ENCODE results near the gene CLDN11. TPM values are rescaled to one million over a fixed set of nuclear protein-coding genes. Genes with fewer than 3 reads are reported as not detected.

CLDN11 gene
- total and polyA plus RNA-seq, 7 donors = 1.3 to 3.0 (median 2.0) TPM

GRCh38 chr3:170482199-170482598 is 63.5 kb downstream of the CLDN11 start:
- no peaks in the 10 kb centered on the region for H3K4me1 ChIP-seq
- no peak for TF ChIP-seq CTCF (IDR thresholded peaks at IDR 0.05)
- ATAC-seq (no peak), DNase-seq (no peak)
- no peaks in the 10 kb centered on the region for H3K27me3 ChIP-seq (ENCODE audit: insufficient read depth in 3 of 3, low read length in 2 of 3)
- no peak overlapping the region for H3K4me3 ChIP-seq
- 42 to 60% (median 52%) methylated on average over 4 of the region's 4 CpGs for WGBS, 3 donors
- no peaks in the 10 kb centered on the region for H3K9me3 ChIP-seq
- no peaks in the 10 kb centered on the region for H3K36me3 ChIP-seq (ENCODE audit: insufficient read depth in 1 of 2, low read depth in 1 of 2)
- H3K27ac ChIP-seq = no peak overlapping the region
- intact Hi-C loops (cut with DNase I) = no loop called here

GRCh38 chr3:170483485-170484262 is 65.0 kb downstream of the CLDN11 start:
- WGBS, 3 donors = 64 to 68% (median 68%) methylated on average over 5 of the region's 5 CpGs
- no peak for DNase-seq
- no peak for ATAC-seq
- Histone ChIP-seq H3K4me3 (no peak overlapping the region), H3K36me3 (ENCODE audit: insufficient read depth in 1 of 2, low read depth in 1 of 2) (no peaks in the 10 kb centered on the region), H3K4me1 (no peaks in the 10 kb centered on the region), H3K27me3 (ENCODE audit: insufficient read depth in 3 of 3, low read length in 2 of 3) (no peaks in the 10 kb centered on the region), H3K9me3 (no peaks in the 10 kb centered on the region), H3K27ac (no peak overlapping the region)
- TF ChIP-seq CTCF (IDR thresholded peaks at IDR 0.05) = no peak
- intact Hi-C loops (cut with DNase I) = no loop called here

Other genes with a start within 250 kb of the CLDN11 start
- gene PHC3, start 237.1 kb upstream of the CLDN11 start, total RNA-seq = 10 to 100 TPM; 35.2 to 41.7 (median 38.9) TPM
- 1 to 10 TPM; 4.0 to 9.9 (median 4.0) TPM for gene PHC3, start 237.1 kb upstream of the CLDN11 start, polyA plus RNA-seq
- 10 to 100 TPM in 3 of 4 donors, 1 to 10 TPM in 1; 9.9 to 19.8 (median 14.8) TPM for gene PRKCI, start 196.4 kb upstream of the CLDN11 start, total RNA-seq
- 10 to 100 TPM in 1 of 3 donors, 1 to 10 TPM in 2; 7.3 to 14.2 (median 7.6) TPM for gene PRKCI, start 196.4 kb upstream of the CLDN11 start, polyA plus RNA-seq
- 10 to 100 TPM; 30.1 to 46.6 (median 40.2) TPM for gene SKIL, start 61.2 kb upstream of the CLDN11 start, total RNA-seq
- gene SKIL, start 61.2 kb upstream of the CLDN11 start, polyA plus RNA-seq = 10 to 100 TPM in 2 of 3 donors, 1 to 10 TPM in 1; 7.3 to 15.9 (median 14.0) TPM
- under 1 TPM in 1 of 4 donors, not detected in 3; 0.04 TPM for gene SLC7A14, start 167.2 kb downstream of the CLDN11 start, total RNA-seq
- under 1 TPM in 2 of 3 donors, not detected in 1; under 0.01 to 0.01 TPM for gene SLC7A14, start 167.2 kb downstream of the CLDN11 start, polyA plus RNA-seq

All from psoas muscle (tissue), 8 donors.